Transverse colon (tissue), 4 donors: ENCODE measurements around the gene ZFPM1. TPM values are rescaled to one million over a fixed set of nuclear protein-coding genes. Genes with fewer than 3 reads are reported as not detected.

Experiments
- DNase-seq: peaks from one replicate; pipeline ENCODE4 v3.0.0-alpha.2; 2019
- H3K27ac ChIP-seq, 4 donors: fragments of 200-600 bp; sonication (generic); 2 replicates each; pipeline ENCODE4 v1.5.1; 2016 to 2018; ENCODE audit warnings: inconsistent platforms in 4 of 4
- H3K27me3 ChIP-seq: fragments of 200-600 bp; sonication (generic); 2 replicates; pipeline ENCODE4 v1.5.1; 2017; ENCODE audit warnings: inconsistent platforms
- H3K36me3 ChIP-seq, 4 donors: fragments of 200-600 bp; sonication (generic); 2 replicates each; pipeline ENCODE4 v1.5.1; 2017 to 2019; ENCODE audit warnings: inconsistent platforms in 4 of 4
- H3K4me1 ChIP-seq, 4 donors: fragments of 200-600 bp; sonication (generic); 2 replicates each; pipeline ENCODE4 v1.5.1; 2017 to 2020; ENCODE audit warnings: inconsistent platforms in 4 of 4
- H3K4me3 ChIP-seq, 4 donors: fragments of 200-600 bp; sonication (generic); 1 replicate in 1 of 4; 2 replicates in 3 of 4; pipeline versions ENCODE4 v1.5.1 to v1.6.1; 2017 to 2019; ENCODE audit warnings: inconsistent platforms in 4 of 4
- H3K9me3 ChIP-seq, 2 donors: fragments of 200-600 bp; sonication (generic); 2 replicates each; pipeline ENCODE4 v1.5.1; 2017 to 2019; ENCODE audit warnings: inconsistent platforms in 2 of 2
- EP300 ChIP-seq: sonication (generic); formaldehyde crosslinking; IDR thresholded peaks from one replicate; pipeline ENCODE4 v1.6.1; 2017; ENCODE audit warnings: antibody characterized with exemption, low read depth
- POLR2A ChIP-seq: fragments of 450-650 bp; IDR thresholded peaks from one replicate; pipeline ENCODE4 v1.6.1; 2016; ENCODE audit warnings: antibody characterized with exemption, mild to moderate bottlenecking, moderate library complexity
- POLR2AphosphoS5 ChIP-seq, 3 donors: sonication (generic); formaldehyde crosslinking; IDR thresholded peaks; one replicate each; pipeline ENCODE4 v1.6.1; 2016; ENCODE audit warnings: antibody characterized with exemption in 3 of 3
- WGBS, 2 donors: methylation state at CpG; one replicate each; pipeline ENCODE4 v1.1.5; 2018; ENCODE audit warnings: low coverage in 1 of 2; 5-methylcytosine and 5-hydroxymethylcytosine counted together
- in situ Hi-C, 4 donors: fragments of 200-750 bp; cut with MboI; loops; one replicate each; pipeline versions ENCODE4 v1.15.0 to v1.15.1; 2017; ENCODE audit warnings: low sequenced_read_pairs in 3 of 4, low pct_ligation_motif_present in 1 of 4, low pct_unique_long_range_greater_than_20kb in 1 of 4
- intact Hi-C: fragments of 100-400 bp; cut with DNase I; formaldehyde crosslinking; loops from one replicate; pipeline ENCODE4 v1.15.1; 2023; ENCODE audit warnings: low total_unique reads
- total RNA-seq, 4 donors: library from RNA; depleted of rRNA; stranded (reverse); fragments of >200 nt; gene quantifications; one replicate each; pipeline ENCODE4 v1.1.0, GENCODE V29; 2016
- TF ChIP-seq, protein P1 (sequence below), 5 experiments: fragments of 200-600 bp in 3 of 5; fragments of 450-650 bp in 2 of 5; sonication (generic) in 3 of 5; IDR thresholded peaks; 1 replicate in 2 of 5; 2 replicates in 3 of 5; pipeline ENCODE4 v1.5.1; 2016 to 2017; ENCODE audit warnings: antibody characterized with exemption in 5 of 5, inconsistent platforms in 3 of 5, mild to moderate bottlenecking in 2 of 5, moderate library complexity in 1 of 5

Gene ZFPM1
- total RNA-seq, 4 donors from 2014 or later: 1.2 to 4.6 (median 3.1) TPM

GRCh38 chr16:88519240-88519639 is 66.2 kb downstream of the ZFPM1 start:
- in situ Hi-C loops: no loop called here
- no peak for DNase-seq

GRCh38 chr16:88519938-88520653 is 67.0 kb downstream of the ZFPM1 start:
- intact Hi-C loops (no loop called here), in situ Hi-C loops (loop anchor here in 1 of 4 donors (10.0 kb wide), 1 partner anchor 75 kb away; no protein-coding TSS in a partner anchor)
- Histone ChIP-seq H3K27me3 (peaks cover 6% of the 10 kb centered on the region), H3K9me3 (no peaks in the 10 kb centered on the region), H3K4me1 (peaks cover under 1 to 1% (median 1%) of the 10 kb centered on the region in 4 donors), H3K4me3 (no peak overlapping the region), H3K27ac (no peak overlapping the region), H3K36me3 (no peaks in the 10 kb centered on the region)
- WGBS, 2 donors: 94 to 96% methylated on average over 3 of the region's 3 CpGs
- TF ChIP-seq, protein P1, sequence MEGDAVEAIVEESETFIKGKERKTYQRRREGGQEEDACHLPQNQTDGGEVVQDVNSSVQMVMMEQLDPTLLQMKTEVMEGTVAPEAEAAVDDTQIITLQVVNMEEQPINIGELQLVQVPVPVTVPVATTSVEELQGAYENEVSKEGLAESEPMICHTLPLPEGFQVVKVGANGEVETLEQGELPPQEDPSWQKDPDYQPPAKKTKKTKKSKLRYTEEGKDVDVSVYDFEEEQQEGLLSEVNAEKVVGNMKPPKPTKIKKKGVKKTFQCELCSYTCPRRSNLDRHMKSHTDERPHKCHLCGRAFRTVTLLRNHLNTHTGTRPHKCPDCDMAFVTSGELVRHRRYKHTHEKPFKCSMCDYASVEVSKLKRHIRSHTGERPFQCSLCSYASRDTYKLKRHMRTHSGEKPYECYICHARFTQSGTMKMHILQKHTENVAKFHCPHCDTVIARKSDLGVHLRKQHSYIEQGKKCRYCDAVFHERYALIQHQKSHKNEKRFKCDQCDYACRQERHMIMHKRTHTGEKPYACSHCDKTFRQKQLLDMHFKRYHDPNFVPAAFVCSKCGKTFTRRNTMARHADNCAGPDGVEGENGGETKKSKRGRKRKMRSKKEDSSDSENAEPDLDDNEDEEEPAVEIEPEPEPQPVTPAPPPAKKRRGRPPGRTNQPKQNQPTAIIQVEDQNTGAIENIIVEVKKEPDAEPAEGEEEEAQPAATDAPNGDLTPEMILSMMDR (IDR thresholded peaks at IDR 0.05): no peak
- no peak for TF ChIP-seq POLR2AphosphoS5 (IDR thresholded peaks at IDR 0.05)
- TF ChIP-seq POLR2A: no peak
- no peak for TF ChIP-seq EP300
- DNase-seq: no peak

More at GRCh38 chr16:88519240-88519639, 66.2 kb downstream of the ZFPM1 start:
- Histone ChIP-seq H3K9me3 (no peaks in the 10 kb centered on the region), H3K4me1 (no peaks in the 10 kb centered on the region), H3K27ac (no peak overlapping the region), H3K4me3 (no peak overlapping the region), H3K36me3 (no peaks in the 10 kb centered on the region), H3K27me3 (peaks cover 6% of the 10 kb centered on the region)
- intact Hi-C loops: no loop called here
- no peak for TF ChIP-seq POLR2AphosphoS5 (IDR thresholded peaks at IDR 0.05)
- TF ChIP-seq POLR2A: no peak
- no peak for TF ChIP-seq EP300
- TF ChIP-seq, protein P1 (IDR thresholded peaks at IDR 0.05): no peak

GRCh38 chr16:88521674-88522073 is 68.6 kb downstream of the ZFPM1 start:
- H3K36me3 ChIP-seq: no peaks in the 10 kb centered on the region
- H3K4me1 ChIP-seq: peaks cover 10 to 15% (median 12%) of the 10 kb centered on the region in 4 donors
- intact Hi-C loops (no loop called here), in situ Hi-C loops (loop anchor here in 1 of 4 donors (10.0 kb wide), 1 partner anchor 77 kb away; no protein-coding TSS in a partner anchor)
- no peak overlapping the region for H3K27ac ChIP-seq
- 68 to 70% methylated on average over 6 to 9 of the region's 9 CpGs for WGBS, 2 donors
- no peaks in the 10 kb centered on the region for H3K9me3 ChIP-seq
- DNase-seq: no peak
- TF ChIP-seq EP300: no peak
- TF ChIP-seq POLR2A: no peak
- no peak for TF ChIP-seq POLR2AphosphoS5 (IDR thresholded peaks at IDR 0.05)
- TF ChIP-seq, protein P1 (IDR thresholded peaks at IDR 0.05): no peak
- no peak overlapping the region for H3K4me3 ChIP-seq
- H3K27me3 ChIP-seq: peaks cover 6% of the 10 kb centered on the region

- Histone ChIP-seq H3K27ac (no peak overlapping the region), H3K4me3 (no peak overlapping the region), H3K27me3 (peaks cover 6% of the 10 kb centered on the region), H3K36me3 (no peaks in the 10 kb centered on the region), H3K9me3 (no peaks in the 10 kb centered on the region), H3K4me1 (peaks cover 10 to 22% (median 18%) of the 10 kb centered on the region in 4 donors)
- in situ Hi-C loops (loop anchor here in 1 of 4 donors (10.0 kb wide), 1 partner anchor 78 kb away; no protein-coding TSS in a partner anchor), intact Hi-C loops (no loop called here)
- TF ChIP-seq POLR2AphosphoS5 (IDR thresholded peaks at IDR 0.05) (no peak), EP300 (no peak), POLR2A (no peak)
- TF ChIP-seq, protein P1 (IDR thresholded peaks at IDR 0.05): no peak
- WGBS, 2 donors: 79% methylated on average over 24 of the region's 24 CpGs; no CpG with 5 or more reads in 1 of the 2 donors
- DNase-seq: no peak
Measured at GRCh38 chr16:88522276-88522949, 69.3 kb downstream of the ZFPM1 start.
